Middle frontal gyrus (tissue), 1 donor: ENCODE measurements around the gene PDE1C.
A peak's percentile ranks its signal among the peaks of the same experiment; 100 is the strongest.
"Not testable (repeated sequence)": the region's sequence is repeated elsewhere in the genome, so short reads cannot be mapped to it uniquely, and the experiment has no call there.

Source experiments
- DNase-seq: peaks from one replicate; pipeline ENCODE4 v3.0.0-alpha.2; 2015; ENCODE audit warnings: low spot score; ENCODE audit errors: extremely low spot score

The PDE1C gene

GRCh38 chr7:32045228-32045627, 25.0 kb downstream of the PDE1C start:
- DNase-seq, result no peak

GRCh38 chr7:32044739-32045138, 25.5 kb downstream of the PDE1C start:
- no peak for DNase-seq

- no peak for DNase-seq
These were observed 26.5 kb downstream of the PDE1C start for GRCh38 chr7:32043688-32044087.

GRCh38 chr7:32042900-32043299, 27.3 kb downstream of the PDE1C start:
- no peak for DNase-seq

- no peak for DNase-seq
These were observed 31.0 kb downstream of the PDE1C start for GRCh38 chr7:32039000-32039756.

- no peak for DNase-seq
These were observed 32.5 kb downstream of the PDE1C start for GRCh38 chr7:32037650-32038198.

GRCh38 chr7:32036557-32036956, 33.6 kb downstream of the PDE1C start:
- DNase-seq, result no peak

GRCh38 chr7:32034052-32034451, 36.2 kb downstream of the PDE1C start:
- DNase-seq, result no peak

GRCh38 chr7:32033006-32033405, 37.2 kb downstream of the PDE1C start:
- DNase-seq, result no peak

GRCh38 chr7:32032211-32032610, 38.0 kb downstream of the PDE1C start:
- no peak for DNase-seq

- DNase-seq, result no peak
These were observed 39.1 kb downstream of the PDE1C start for GRCh38 chr7:32030904-32031692.

- DNase-seq, result peak; percentile 18
These were observed 44.2 kb downstream of the PDE1C start for GRCh38 chr7:32026083-32026425.

GRCh38 chr7:32025381-32026082, 44.7 kb downstream of the PDE1C start:
- DNase-seq, result no peak

GRCh38 chr7:32023376-32023775, 46.8 kb downstream of the PDE1C start:
- DNase-seq, result no peak

- DNase-seq, result no peak
These were observed 47.2 kb downstream of the PDE1C start for GRCh38 chr7:32022966-32023365.

GRCh38 chr7:32020551-32021159, 49.6 kb downstream of the PDE1C start:
- DNase-seq, result no peak

- DNase-seq, result no peak
These were observed 51.2 kb downstream of the PDE1C start for GRCh38 chr7:32018845-32019578.

GRCh38 chr7:32015133-32015532, 55.1 kb downstream of the PDE1C start:
- no peak for DNase-seq

- not testable (repeated sequence) for DNase-seq
These were observed 56.7 kb downstream of the PDE1C start for GRCh38 chr7:32013471-32013870.

- no peak for DNase-seq
These were observed 64.6 kb downstream of the PDE1C start for GRCh38 chr7:32005577-32005976.

- DNase-seq, result no peak
These were observed 68.3 kb downstream of the PDE1C start for GRCh38 chr7:32001948-32002347.
